PFSK-1 (cell line): Measurements from ENCODE around the gene XPR1.

Experiments
- FOXP2 ChIP-seq: optimal IDR thresholded peaks from 2 replicates; pipeline ENCODE3; 2011; ENCODE audit warnings: borderline replicate concordance, control low read depth, inconsistent platforms; ENCODE audit not compliant: insufficient read depth; ENCODE audit errors: extremely low read length, extremely low read depth
- POLR2AphosphoS5 ChIP-seq: IDR thresholded peaks from 2 replicates; pipeline ENCODE4 v1.6.1; 2012; ENCODE audit warnings: low read depth, mild to moderate bottlenecking, control low read depth, low read length, moderate library complexity
- REST ChIP-seq, 2 experiments: IDR thresholded peaks; 2 replicates each; pipeline versions ENCODE4 v1.6.1 to v1.8.0; 2011 to 2012; ENCODE audit warnings: low read depth in 2 of 2, low read length in 2 of 2, control low read depth in 1 of 2, inconsistent platforms in 1 of 2, mild to moderate bottlenecking in 1 of 2, moderate library complexity in 1 of 2; ENCODE audit not compliant: insufficient read depth in 1 of 2
- SIN3A ChIP-seq: IDR thresholded peaks from 2 replicates; pipeline ENCODE4 v1.6.1; 2012; ENCODE audit warnings: mild to moderate bottlenecking, low read length, moderate library complexity, borderline replicate concordance; ENCODE audit not compliant: insufficient read depth
- TAF1 ChIP-seq: IDR thresholded peaks from 2 replicates; pipeline ENCODE4 v1.6.1; 2012; ENCODE audit warnings: low read length, control low read depth, borderline replicate concordance; ENCODE audit not compliant: insufficient read depth

The XPR1 gene

GRCh38 chr1:180742663-180743062 lies 110.8 kb downstream of the XPR1 start:
- TF ChIP-seq REST (IDR thresholded peaks at IDR 0.05; ENCODE audit: insufficient read depth in 1 of 2, low read depth in 2 of 2, low read length in 2 of 2): no peak
- TF ChIP-seq TAF1: no peak
- TF ChIP-seq SIN3A: no peak
- TF ChIP-seq FOXP2: no peak
- no peak for TF ChIP-seq POLR2AphosphoS5

GRCh38 chr1:180743868-180744267 lies 112.0 kb downstream of the XPR1 start:
- TF ChIP-seq SIN3A (no peak), POLR2AphosphoS5 (no peak), TAF1 (no peak), FOXP2 (no peak), REST (IDR thresholded peaks at IDR 0.05; ENCODE audit: insufficient read depth in 1 of 2, low read depth in 2 of 2, low read length in 2 of 2) (no peak)

GRCh38 chr1:180745098-180745497 lies 113.3 kb downstream of the XPR1 start:
- TF ChIP-seq REST (IDR thresholded peaks at IDR 0.05; ENCODE audit: insufficient read depth in 1 of 2, low read depth in 2 of 2, low read length in 2 of 2) (no peak), POLR2AphosphoS5 (no peak), TAF1 (no peak), FOXP2 (no peak), SIN3A (no peak)

GRCh38 chr1:180751921-180752320 lies 120.1 kb downstream of the XPR1 start:
- no peak for TF ChIP-seq POLR2AphosphoS5

GRCh38 chr1:180754453-180754852 lies 122.6 kb downstream of the XPR1 start:
- TF ChIP-seq REST (IDR thresholded peaks at IDR 0.05; ENCODE audit: insufficient read depth in 1 of 2, low read depth in 2 of 2, low read length in 2 of 2) (no peak), SIN3A (no peak), FOXP2 (no peak), POLR2AphosphoS5 (no peak), TAF1 (no peak)

GRCh38 chr1:180757657-180758056 lies 125.8 kb downstream of the XPR1 start:
- TF ChIP-seq FOXP2: no peak
- TF ChIP-seq SIN3A: no peak
- TF ChIP-seq TAF1: no peak
- TF ChIP-seq REST (IDR thresholded peaks at IDR 0.05; ENCODE audit: insufficient read depth in 1 of 2, low read depth in 2 of 2, low read length in 2 of 2): no peak
- no peak for TF ChIP-seq POLR2AphosphoS5
